GM12878 (cell line): ENCODE results near the gene CLCN7. TPM values are rescaled to one million over a fixed set of nuclear protein-coding genes. Genes with fewer than 3 reads are reported as not detected.

Source experiments
- ATAC-seq: fragments of 200-7000 bp; cut with Tn5 transposase; 3 replicates; pipeline ENCODE4 v1.9.1; 2020; ENCODE audit warnings: mild to moderate bottlenecking, moderate library complexity
- BruUV-seq: library from RNA; stranded (reverse); fragments of 400-500 nt; replicated peaks from 2 replicates; lab custom pipeline; 2021; lab: Mats Ljungman, UMichigan
- CTCF ChIA-PET: fragments of 300-600 bp; sonication (Branson Sonifier 250); formaldehyde crosslinking; extraction: SDS; loops from one replicate; lab custom pipeline; 2021; ENCODE audit warnings: inconsistent platforms; lab: Yijun Ruan, JAX
- POLR2A ChIA-PET: fragments of 350-600 bp; formaldehyde crosslinking; extraction: SDS; loops from one replicate; lab custom pipeline; 2021; ENCODE audit warnings: inconsistent platforms; lab: Charles Lee
- RAD21 ChIA-PET: fragments of 300-600 bp; sonication (Branson Sonifier 250); formaldehyde crosslinking; loops from one replicate; lab custom pipeline; 2023; ENCODE audit warnings: antibody characterized with exemption; ENCODE audit not compliant: unreplicated experiment; lab: Charles Lee
- SMC1A ChIA-PET: fragments of 300-600 bp; sonication (Branson Sonifier 250); formaldehyde crosslinking; loops from one replicate; lab custom pipeline; 2023; ENCODE audit not compliant: unreplicated experiment, uncharacterized antibody; lab: Charles Lee
- DNase-seq: peaks from one replicate; pipeline ENCODE4 v3.0.0-alpha.2; 2011; ENCODE audit warnings: low read depth, low spot score
- FAIRE-seq: peaks from 3 replicates; lab custom pipeline; 2011; peaks lifted over from hg19 to GRCh38; lab: Jason Lieb, UNC
- H2AFZ ChIP-seq: 2 replicates; pipeline ENCODE4 v1.6.0; 2011; ENCODE audit warnings: low read depth, low read length, control low read depth; ENCODE audit not compliant: control insufficient read depth
- H3K27ac ChIP-seq: 2 replicates; pipeline ENCODE4 v1.5.1; 2011; ENCODE audit warnings: control low read depth; ENCODE audit not compliant: control insufficient read depth, insufficient read depth
- H3K27me3 ChIP-seq, 2 experiments: replicated peaks in 1 of 2; 2 replicates each; pipeline versions ENCODE4 v1.6.0 to v1.6.1; 2011; ENCODE audit warnings: low read length in 1 of 2; ENCODE audit not compliant: control insufficient read depth in 2 of 2, insufficient read depth in 2 of 2
- H3K36me3 ChIP-seq, 2 experiments: 2 replicates each; pipeline ENCODE4 v1.5.1; 2011; ENCODE audit warnings: low read length in 1 of 2; ENCODE audit not compliant: control insufficient read depth in 2 of 2, insufficient read depth in 2 of 2
- H3K4me1 ChIP-seq: 2 replicates; pipeline ENCODE4 v1.6.1; 2011; ENCODE audit warnings: mild to moderate bottlenecking, low read length, moderate library complexity, mixed read lengths; ENCODE audit not compliant: control insufficient read depth, insufficient read depth
- H3K4me2 ChIP-seq: 2 replicates; pipeline ENCODE4 v1.6.0; 2011; ENCODE audit warnings: control low read depth; ENCODE audit not compliant: control insufficient read depth, insufficient read depth
- H3K4me3 ChIP-seq: fragments of 200-600 bp; sonication (generic); 2 replicates; pipeline ENCODE4 v1.5.1; 2016
- H3K79me2 ChIP-seq: 2 replicates; pipeline ENCODE4 v1.6.0; 2011; ENCODE audit warnings: low read length; ENCODE audit not compliant: control insufficient read depth, insufficient read depth
- H3K9ac ChIP-seq: 2 replicates; pipeline ENCODE4 v1.8.0; 2011; ENCODE audit warnings: low read length, control low read depth, mixed read lengths; ENCODE audit not compliant: control insufficient read depth, insufficient read depth
- H3K9me3 ChIP-seq: replicated peaks from 3 replicates; pipeline ENCODE4 v1.5.1; 2011; ENCODE audit warnings: mild to moderate bottlenecking, low read length; ENCODE audit not compliant: control insufficient read depth, insufficient read depth
- H4K20me1 ChIP-seq: 2 replicates; pipeline ENCODE4 v1.6.0; 2011; ENCODE audit not compliant: control insufficient read depth, insufficient read depth
- ATF3 ChIP-seq: IDR thresholded peaks from 2 replicates; pipeline ENCODE4 v1.6.1; 2011; ENCODE audit warnings: low read depth, mild to moderate bottlenecking, low read length, moderate library complexity, borderline replicate concordance; ENCODE audit errors: extremely low read depth
- BHLHE40 ChIP-seq, 2 experiments: fragments of 450-650 bp in 1 of 2; IDR thresholded peaks; 2 replicates each; pipeline ENCODE4 v1.6.1; 2011 to 2017; ENCODE audit warnings: low read depth in 2 of 2, borderline replicate concordance in 1 of 2, improper control_type of control experiment in 1 of 2, low read length in 1 of 2, mild to moderate bottlenecking in 1 of 2
- CBFB ChIP-seq: IDR thresholded peaks from 2 replicates; pipeline ENCODE4 v1.6.1; 2016; ENCODE audit warnings: antibody characterized with exemption, low read depth
- CHD4 ChIP-seq: fragments of 200-600 bp; sonication (generic); IDR thresholded peaks from 2 replicates; pipeline ENCODE4 v1.6.1; 2016; ENCODE audit warnings: mild to moderate bottlenecking
- CREM ChIP-seq: IDR thresholded peaks from 2 replicates; pipeline ENCODE4 v1.6.1; 2014; ENCODE audit warnings: antibody characterized with exemption, low read depth
- EED ChIP-seq: sonication (generic); IDR thresholded peaks from 2 replicates; pipeline ENCODE4 v1.6.1; 2016; ENCODE audit warnings: antibody characterized with exemption, low read depth
- HDAC2 ChIP-seq: fragments of 200-600 bp; sonication (generic); IDR thresholded peaks from 2 replicates; pipeline ENCODE4 v1.6.1; 2017
- HDGF ChIP-seq: fragments of 450-650 bp; IDR thresholded peaks from 2 replicates; pipeline ENCODE4 v1.6.1; 2016; ENCODE audit warnings: antibody characterized with exemption
- IRF3 ChIP-seq: fragments of 450-650 bp; IDR thresholded peaks from 2 replicates; pipeline ENCODE4 v1.6.1; 2014; ENCODE audit warnings: mild to moderate bottlenecking
- SIN3A ChIP-seq: IDR thresholded peaks from 2 replicates; pipeline ENCODE4 v1.6.1; 2012; ENCODE audit warnings: low read depth, low read length, improper control_type of control experiment
- WGBS: methylation state at CpG from one replicate; pipeline ENCODE4 v1.1.6; 2016; ENCODE audit warnings: low lambda C conversion rate; ENCODE audit not compliant: insufficient replicate concordance, insufficient coverage; ENCODE audit errors: missing lambda C conversion rate; 5-methylcytosine and 5-hydroxymethylcytosine counted together
- in situ Hi-C: fragments of 300-500 bp; cut with MboI; formaldehyde crosslinking; loops from 9 replicates; pipeline ENCODE4 v1.14.3; 2018; ENCODE audit warnings: mixed read lengths
- intact Hi-C: fragments of 100-400 bp; cut with micrococcal nuclease; formaldehyde crosslinking; loops from one replicate; pipeline ENCODE4 v1.14.2; 2022; ENCODE audit not compliant: unreplicated experiment
- polyA plus RNA-seq, 11 experiments: library from polyadenylated mRNA; depleted of rRNA in 4 of 11; unstranded in 6 of 11; stranded (reverse) in 5 of 11; fragments of >200 nt; fragmentation: Nextera tagmentation in 4 of 11; fragmentation: Illumina TruSeq in 1 of 11; extraction: Ambion mirVana in 4 of 11; extraction: Trizol in 1 of 11; gene quantifications; 1 replicate in 1 of 11; 2 replicates in 10 of 11; pipeline versions ENCODE4 v1.2.1 to v1.2.3, GENCODE V29; 2011 to 2016; ENCODE audit warnings: inconsistent platforms in 2 of 11, missing spikeins in 2 of 11, low read depth in 1 of 11
- total RNA-seq, 4 experiments: library from RNA; depleted of rRNA in 3 of 4; stranded (reverse); fragments of >200 nt in 3 of 4; fragmentation: Illumina TruSeq in 1 of 4; extraction: Trizol in 1 of 4; gene quantifications; 2 replicates each; pipeline versions ENCODE4 v1.2.1 to v1.2.3, GENCODE V29; 2013 to 2021

CLCN7 gene
- total and polyA plus RNA-seq, 10 of the 15 experiments (the other 5 are each of a cell fraction or from before 2014, with no cell fraction given), result 0.04 to 62.5 (median 19.9) TPM

- 89% methylated on average over 13 of the region's 20 CpGs for WGBS
- ChIA-PET POLR2A (no interaction called here), CTCF (no interaction called here), SMC1A (no interaction called here), RAD21 (no interaction called here)
- H4K20me1 ChIP-seq, result no peaks in the 10 kb centered on the region
- in situ Hi-C loops, result no loop called here
- H3K27me3 ChIP-seq, result no peaks in the 10 kb centered on the region
- no peaks in the 10 kb centered on the region for H3K4me1 ChIP-seq
- H3K4me2 ChIP-seq, result no peak overlapping the region
- H3K9ac ChIP-seq, result no peak overlapping the region
- H3K36me3 ChIP-seq, result no peaks in the 10 kb centered on the region; a peak in 3 of 4 replicates
- FAIRE-seq (no peak), DNase-seq (no peak), ATAC-seq (no peak)
- H3K79me2 ChIP-seq, result no peaks in the 10 kb centered on the region
- TF ChIP-seq SIN3A, result no peak
- TF ChIP-seq IRF3, result no peak
- intact Hi-C loops, result no loop called here
- H2AFZ ChIP-seq, result no peak overlapping the region
- H3K27ac ChIP-seq, result no peak overlapping the region
- no TSS peak for BruUV-seq
- H3K9me3 ChIP-seq, result no peaks in the 10 kb centered on the region
- H3K4me3 ChIP-seq, result no peak overlapping the region
Measured at GRCh38 chr16:1452530-1452929, 22.3 kb downstream of the CLCN7 start.

- intact Hi-C loops, result no loop called here
- CTCF ChIA-PET, result no interaction called here
- no peaks in the 10 kb centered on the region; a peak in 3 of 4 replicates for H3K36me3 ChIP-seq
- TF ChIP-seq HDGF (no peak), ATF3 (no peak), CBFB (no peak), EED (no peak), CHD4 (no peak), HDAC2 (no peak), BHLHE40 (IDR thresholded peaks at IDR 0.05; ENCODE audit: borderline replicate concordance in 1 of 2, low read depth in 2 of 2, low read length in 1 of 2) (no peak), CREM (no peak)
- no peaks in the 10 kb centered on the region for H3K4me1 ChIP-seq
- H3K9me3 ChIP-seq, result no peaks in the 10 kb centered on the region
- no peaks in the 10 kb centered on the region for H4K20me1 ChIP-seq
- RAD21 ChIA-PET, result no interaction called here
- H3K9ac ChIP-seq, result no peak overlapping the region
- no peak overlapping the region for H3K4me2 ChIP-seq
- FAIRE-seq, result no peak
- no TSS peak for BruUV-seq
- in situ Hi-C loops, result no loop called here
- H2AFZ ChIP-seq, result no peak overlapping the region
- no peak overlapping the region for H3K4me3 ChIP-seq
- POLR2A ChIA-PET, result no interaction called here
- no peak for ATAC-seq
- SMC1A ChIA-PET, result no interaction called here
- no peak for DNase-seq
- H3K27me3 ChIP-seq, result no peaks in the 10 kb centered on the region
- WGBS, result 95% methylated on average over 34 of the region's 34 CpGs
- H3K79me2 ChIP-seq, result no peaks in the 10 kb centered on the region
- H3K27ac ChIP-seq, result no peak overlapping the region
Measured at GRCh38 chr16:1451702-1452392, 23.0 kb downstream of the CLCN7 start.
